MM.1S (cell line): ENCODE data around the gene VSIG2.

ENCODE experiments used
- CTCF ChIP-seq: fragments of 300-600 bp; sonication (generic); IDR thresholded peaks from 2 replicates; pipeline ENCODE4 v1.5.1; 2016; ENCODE audit warnings: antibody characterized with exemption, low read length, mixed read lengths
- EZH2 ChIP-seq: fragments of 300-600 bp; sonication (generic); optimal IDR thresholded peaks from 2 replicates; pipeline ENCODE3; 2017; ENCODE audit warnings: low read depth, mild to moderate bottlenecking, antibody characterized with exemption, low read length, mixed read lengths
- EZH2phosphoT487 ChIP-seq: fragments of 300-600 bp; sonication (generic); IDR thresholded peaks from 2 replicates; pipeline ENCODE4 v1.6.1; 2018; ENCODE audit warnings: antibody characterized with exemption, low read length

GRCh38 chr11:124707829-124708228, 44.2 kb downstream of the VSIG2 start:
- TF ChIP-seq CTCF (no peak), EZH2phosphoT487 (no peak), EZH2 (no peak)
